H1 (cell line): ENCODE measurements around the gene RFX2. TPM values are rescaled to one million over a fixed set of nuclear protein-coding genes. Genes with fewer than 3 reads are reported as not detected.

Source experiments
- CTCF ChIA-PET: fragments of 300-600 bp; sonication (Branson Sonifier 250); formaldehyde crosslinking; loops from one replicate; lab custom pipeline; 2021; ENCODE audit not compliant: partially characterized antibody; lab: Charles Lee
- POLR2A ChIA-PET: fragments of 300-600 bp; sonication (Branson Sonifier 250); formaldehyde crosslinking; loops from one replicate; lab custom pipeline; 2021; ENCODE audit warnings: inconsistent platforms; ENCODE audit not compliant: partially characterized antibody; lab: Charles Lee
- DNase-seq, 2 experiments: peaks; one replicate each; pipeline versions ENCODE4 v3.0.0 to v3.0.0-alpha.2; 2010 to 2022; ENCODE audit warnings: low spot score in 2 of 2, low read depth in 1 of 2, mixed read lengths in 1 of 2
- FAIRE-seq: peaks from 2 replicates; lab custom pipeline; 2011; peaks lifted over from hg19 to GRCh38; lab: Jason Lieb, UNC
- H2AFZ ChIP-seq: 2 replicates; pipeline ENCODE4 v1.8.1; 2012; ENCODE audit warnings: low read length, inconsistent platforms
- H2AK5ac ChIP-seq: 2 replicates; pipeline ENCODE4 v1.6.1; 2013; ENCODE audit warnings: low read depth, low read length
- H2BK120ac ChIP-seq: replicated peaks from 2 replicates; pipeline ENCODE3; 2013; ENCODE audit warnings: low read depth, low read length, inconsistent platforms
- H2BK12ac ChIP-seq: 2 replicates; pipeline ENCODE4 v1.6.1; 2013; ENCODE audit warnings: low read depth, low read length
- H2BK15ac ChIP-seq: 2 replicates; pipeline ENCODE4 v1.6.1; 2013; ENCODE audit warnings: low read length
- H2BK20ac ChIP-seq: 2 replicates; pipeline ENCODE4 v1.6.1; 2013; ENCODE audit warnings: low read length
- H2BK5ac ChIP-seq: 2 replicates; pipeline ENCODE4 v1.6.1; 2013; ENCODE audit warnings: low read depth, low read length
- H3K14ac ChIP-seq: 2 replicates; pipeline ENCODE4 v1.6.1; 2013; ENCODE audit warnings: inconsistent platforms; ENCODE audit not compliant: insufficient read length
- H3K18ac ChIP-seq: 2 replicates; pipeline ENCODE4 v1.6.1; 2013; ENCODE audit warnings: low read length; ENCODE audit errors: extremely low read depth
- H3K23ac ChIP-seq: 2 replicates; pipeline ENCODE4 v1.6.1; 2013; ENCODE audit warnings: inconsistent platforms; ENCODE audit not compliant: insufficient read length
- H3K23me2 ChIP-seq: 2 replicates; pipeline ENCODE4 v1.6.1; 2013; ENCODE audit warnings: low read depth, low read length
- H3K27ac ChIP-seq: 2 replicates; pipeline ENCODE4 v1.6.1; 2011; ENCODE audit warnings: low read depth, low read length, inconsistent platforms
- H3K27me3 ChIP-seq, 4 experiments: replicated peaks in 1 of 4; 1 replicate in 1 of 4; 2 replicates in 3 of 4; pipeline versions ENCODE4 v1.6.1 to v1.8.1; 2011 to 2013; ENCODE audit warnings: low read length in 3 of 4, mild to moderate bottlenecking in 3 of 4, inconsistent platforms in 2 of 4, mixed read lengths in 2 of 4, moderate library complexity in 1 of 4; ENCODE audit not compliant: control insufficient read depth in 3 of 4, insufficient read depth in 3 of 4; ENCODE audit errors: extremely low read depth in 1 of 4
- H3K36me3 ChIP-seq, 4 experiments: 2 replicates each; pipeline versions ENCODE4 v1.6.1 to v1.8.1; 2011 to 2013; ENCODE audit warnings: mild to moderate bottlenecking in 4 of 4, low read length in 3 of 4, moderate library complexity in 2 of 4, control low read depth in 1 of 4, inconsistent platforms in 1 of 4; ENCODE audit not compliant: insufficient read depth in 4 of 4, control insufficient read depth in 2 of 4
- H3K4ac ChIP-seq: replicated peaks from 2 replicates; pipeline ENCODE3; 2013; ENCODE audit warnings: low read length, low read depth, mixed read lengths, inconsistent platforms; ENCODE audit not compliant: insufficient read length
- H3K4me1 ChIP-seq, 4 experiments: replicated peaks in 1 of 4; 1 replicate in 1 of 4; 2 replicates in 3 of 4; pipeline versions ENCODE4 v1.6.1 to v1.8.1; 2011 to 2013; ENCODE audit warnings: low read length in 3 of 4, inconsistent platforms in 2 of 4, mixed read lengths in 1 of 4; ENCODE audit not compliant: insufficient read depth in 4 of 4, control insufficient read depth in 3 of 4
- H3K4me2 ChIP-seq, 2 experiments: 2 replicates each; pipeline versions ENCODE4 v1.6.1 to v1.8.1; 2011 to 2013; ENCODE audit warnings: low read depth in 2 of 2, low read length in 2 of 2, control low read depth in 1 of 2, inconsistent platforms in 1 of 2, mild to moderate bottlenecking in 1 of 2; ENCODE audit not compliant: insufficient read depth in 1 of 2
- H3K4me3 ChIP-seq, 4 experiments: fragments of 200-600, 300-600 bp in 1 of 4; sonication (generic), shearing (Covaris generic), sonication (Bioruptor Twin) in 1 of 4; 2 replicates each; pipeline versions ENCODE4 v1.5.1 to v1.8.1; 2011 to 2016; ENCODE audit warnings: low read length in 4 of 4, low read depth in 3 of 4, control low read depth in 2 of 4, inconsistent platforms in 2 of 4, mild to moderate bottlenecking in 2 of 4, mixed read lengths in 1 of 4, moderate library complexity in 1 of 4; ENCODE audit not compliant: insufficient read depth in 2 of 4; ENCODE audit errors: extremely low read depth in 1 of 4
- H3K56ac ChIP-seq: replicated peaks from 2 replicates; pipeline ENCODE3; 2013; ENCODE audit warnings: low read depth, mild to moderate bottlenecking, mixed read lengths, low read length, inconsistent platforms; ENCODE audit not compliant: insufficient read length
- H3K79me1 ChIP-seq: 2 replicates; pipeline ENCODE4 v1.6.1; 2013; ENCODE audit warnings: low read depth, low read length, control low read depth
- H3K79me2 ChIP-seq, 2 experiments: 2 replicates each; pipeline versions ENCODE4 v1.6.1 to v1.8.1; 2012 to 2013; ENCODE audit warnings: low read length in 2 of 2, mild to moderate bottlenecking in 2 of 2, inconsistent platforms in 1 of 2; ENCODE audit not compliant: insufficient read depth in 2 of 2, control insufficient read depth in 1 of 2
- H3K9ac ChIP-seq, 4 experiments: replicated peaks in 1 of 4; 1 replicate in 1 of 4; 2 replicates in 3 of 4; pipeline versions ENCODE4 v1.6.1 to v1.8.1; 2011 to 2013; ENCODE audit warnings: low read depth in 3 of 4, low read length in 3 of 4, control low read depth in 2 of 4, mild to moderate bottlenecking in 2 of 4, moderate library complexity in 2 of 4, inconsistent platforms in 1 of 4; ENCODE audit errors: extremely low read depth in 1 of 4
- H3K9me3 ChIP-seq, 2 experiments: 2 replicates each; pipeline versions ENCODE4 v1.6.1 to v1.8.1; 2012 to 2013; ENCODE audit warnings: mild to moderate bottlenecking in 2 of 2, moderate library complexity in 2 of 2, control low read depth in 1 of 2, inconsistent platforms in 1 of 2, low read depth in 1 of 2, low read length in 1 of 2, mixed read lengths in 1 of 2; ENCODE audit not compliant: insufficient read depth in 2 of 2
- H4K20me1 ChIP-seq, 2 experiments: replicated peaks in 1 of 2; 2 replicates each; pipeline versions ENCODE3 to v1.8.1; 2011 to 2013; ENCODE audit warnings: inconsistent platforms in 2 of 2, low read length in 2 of 2, mild to moderate bottlenecking in 1 of 2; ENCODE audit not compliant: insufficient read depth in 2 of 2, control insufficient read depth in 1 of 2
- H4K5ac ChIP-seq: 2 replicates; pipeline ENCODE4 v1.6.1; 2013; ENCODE audit warnings: low read length, low read depth, mixed read lengths, inconsistent platforms; ENCODE audit not compliant: insufficient read length
- H4K8ac ChIP-seq: 2 replicates; pipeline ENCODE4 v1.8.0; 2013; ENCODE audit warnings: mild to moderate bottlenecking, moderate library complexity, low read length, inconsistent platforms; ENCODE audit not compliant: insufficient read depth; ENCODE audit errors: extremely low read depth
- H4K91ac ChIP-seq: replicated peaks from 2 replicates; pipeline ENCODE3; 2013; ENCODE audit warnings: low read length, mixed read lengths, inconsistent platforms; ENCODE audit not compliant: insufficient read length
- GTF2F1 ChIP-seq: IDR thresholded peaks from 2 replicates; pipeline ENCODE4 v1.6.1; 2012; ENCODE audit warnings: low read depth, low read length, improper control_type of control experiment, borderline replicate concordance
- POLR2AphosphoS5 ChIP-seq: IDR thresholded peaks from 2 replicates; pipeline ENCODE4 v1.6.1; 2011; ENCODE audit warnings: low read depth, low read length
- RAD21 ChIP-seq, 2 experiments: IDR thresholded peaks in 1 of 2; conservative IDR thresholded peaks in 1 of 2; 2 replicates each; pipeline ENCODE4 v1.6.1; 2011; ENCODE audit warnings: low read depth in 2 of 2, low read length in 2 of 2, improper control_type of control experiment in 1 of 2, inconsistent platforms in 1 of 2, mild to moderate bottlenecking in 1 of 2, moderate library complexity in 1 of 2
- WGBS, 2 experiments: shearing (Covaris generic) in 1 of 2; methylation state at CpG; one replicate each; pipeline versions ENCODE4 v1.1.6 to v1.1.7; 2013 to 2015; ENCODE audit warnings: low lambda C conversion rate in 2 of 2, mixed read lengths in 2 of 2, inconsistent platforms in 1 of 2, low coverage in 1 of 2, missing lambda C conversion rate in 1 of 2; ENCODE audit not compliant: insufficient replicate concordance in 2 of 2, insufficient coverage in 1 of 2, insufficient read length in 1 of 2; ENCODE audit errors: extremely low coverage in 1 of 2, missing lambda C conversion rate in 1 of 2; 5-methylcytosine and 5-hydroxymethylcytosine counted together
- polyA plus RNA-seq, 7 experiments: library from polyadenylated mRNA; depleted of rRNA in 3 of 7; stranded (reverse) in 5 of 7; unstranded in 2 of 7; fragments of >200 nt in 5 of 7; fragments of 200-250 nt in 2 of 7; gene quantifications; 1 replicate in 5 of 7; 2 replicates in 1 of 7; 4 replicates in 1 of 7; pipeline versions ENCODE4 v1.2.1 to v1.2.3, GENCODE V29; 2011 to 2013; ENCODE audit warnings: missing spikeins in 2 of 7, mixed read lengths in 2 of 7
- total RNA-seq: library from RNA; stranded (reverse); fragmentation: NEBNext Ultra II Directional; extraction: Animal tissue kit (Norgen Biotek cat#: 25700); gene quantifications from 2 replicates; pipeline ENCODE4 v1.2.1, GENCODE V29; 2021
- TF ChIP-seq, protein P1 (sequence below): IDR thresholded peaks from 2 replicates; pipeline ENCODE4 v1.6.1; 2012; ENCODE audit warnings: inconsistent platforms
- TF ChIP-seq, protein P2 (sequence below), 3 experiments: IDR thresholded peaks; 1 replicate in 2 of 3; 2 replicates in 1 of 3; pipeline versions ENCODE4 v1.5.1 to v1.6.1; 2011; ENCODE audit warnings: low read length in 3 of 3, mild to moderate bottlenecking in 3 of 3, inconsistent platforms in 2 of 3, low read depth in 1 of 3, moderate library complexity in 1 of 3; ENCODE audit not compliant: insufficient read depth in 1 of 3; ENCODE audit errors: control extremely low read depth in 1 of 3

RFX2 gene
- total and polyA plus RNA-seq, 2 of the 8 experiments (the other 6 are each of a cell fraction or from before 2014, with no cell fraction given) = 4.8 to 5.3 TPM

DNA sequence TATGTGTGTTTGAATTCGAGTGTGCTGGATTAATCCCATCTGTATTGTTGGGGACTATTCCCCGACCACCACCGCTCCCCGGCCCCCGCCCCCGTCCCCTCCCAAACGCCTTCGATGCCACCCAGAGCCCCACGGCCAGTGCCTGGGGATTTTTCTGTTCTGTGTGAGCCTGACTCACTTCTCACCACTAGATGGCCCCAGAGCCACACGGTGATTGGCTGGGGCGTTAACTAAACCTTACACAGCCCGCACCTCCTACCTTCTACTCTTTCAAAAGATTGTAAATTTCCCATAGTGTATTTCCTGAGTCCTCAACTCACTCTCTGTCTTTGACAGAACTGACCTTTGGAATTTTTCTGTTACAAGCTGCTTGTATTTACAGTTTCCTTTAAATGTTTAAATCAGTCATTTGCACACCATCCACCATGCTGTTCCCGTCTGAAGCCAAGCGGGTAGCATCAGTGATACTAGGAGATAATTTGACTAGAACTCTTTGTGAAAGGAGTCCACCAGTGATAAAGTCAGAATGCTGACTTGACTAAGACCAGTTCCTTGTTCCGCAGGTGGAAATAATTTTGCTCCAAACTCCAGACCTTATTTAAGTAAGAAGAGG, 61.4 kb downstream of the RFX2 start:
- H2AFZ ChIP-seq = 0 out of 2 replicates have a peak overlapping the region, but pooled peaks have one; percentile 49

More for the DNA sequence above, 61.4 kb downstream of the RFX2 start:
- Histone ChIP-seq H4K8ac (no peak overlapping the region), H3K27me3 (no peaks in the 10 kb centered on the region; a peak in 1 of 7 replicates), H3K4me1 (no peaks in the 10 kb centered on the region), H4K20me1 (no peaks in the 10 kb centered on the region), H3K18ac (no peak overlapping the region), H3K14ac (no peak overlapping the region), H4K5ac (no peak overlapping the region), H4K91ac (no peak overlapping the region), H3K4me3 (no peak overlapping the region; a peak in 1 of 8 replicates), H2BK20ac (no peak overlapping the region), H3K79me2 (no peaks in the 10 kb centered on the region), H3K27ac (no peak overlapping the region), H3K9me3 (no peaks in the 10 kb centered on the region), H3K23me2 (no peaks in the 10 kb centered on the region), H3K56ac (no peak overlapping the region), H2BK5ac (no peak overlapping the region), H2AK5ac (no peak overlapping the region), H2BK12ac (no peak overlapping the region), H3K4ac (no peak overlapping the region), H2BK15ac (no peak overlapping the region), H3K23ac (no peak overlapping the region), H3K9ac (no peak overlapping the region)
- WGBS, 2 experiments = 27% methylated on average over 10 of the region's 15 CpGs; no CpG with 5 or more reads in 1 of the 2 experiments
- FAIRE-seq (no peak), DNase-seq (peak in 1 of 2 experiments; percentile 80)
- TF ChIP-seq GTF2F1 = no peak
- TF ChIP-seq, protein P1, sequence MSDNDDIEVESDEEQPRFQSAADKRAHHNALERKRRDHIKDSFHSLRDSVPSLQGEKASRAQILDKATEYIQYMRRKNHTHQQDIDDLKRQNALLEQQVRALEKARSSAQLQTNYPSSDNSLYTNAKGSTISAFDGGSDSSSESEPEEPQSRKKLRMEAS = no peak
- TF ChIP-seq POLR2AphosphoS5 = no peak
- peak; percentile 94 to 95 for TF ChIP-seq RAD21 (IDR thresholded peaks at IDR 0.05 in 1 of 2, conservative IDR thresholded peaks at IDR 0.05 in 1 of 2; ENCODE audit: low read depth in 2 of 2, low read length in 2 of 2)
- TF ChIP-seq, protein P2, sequence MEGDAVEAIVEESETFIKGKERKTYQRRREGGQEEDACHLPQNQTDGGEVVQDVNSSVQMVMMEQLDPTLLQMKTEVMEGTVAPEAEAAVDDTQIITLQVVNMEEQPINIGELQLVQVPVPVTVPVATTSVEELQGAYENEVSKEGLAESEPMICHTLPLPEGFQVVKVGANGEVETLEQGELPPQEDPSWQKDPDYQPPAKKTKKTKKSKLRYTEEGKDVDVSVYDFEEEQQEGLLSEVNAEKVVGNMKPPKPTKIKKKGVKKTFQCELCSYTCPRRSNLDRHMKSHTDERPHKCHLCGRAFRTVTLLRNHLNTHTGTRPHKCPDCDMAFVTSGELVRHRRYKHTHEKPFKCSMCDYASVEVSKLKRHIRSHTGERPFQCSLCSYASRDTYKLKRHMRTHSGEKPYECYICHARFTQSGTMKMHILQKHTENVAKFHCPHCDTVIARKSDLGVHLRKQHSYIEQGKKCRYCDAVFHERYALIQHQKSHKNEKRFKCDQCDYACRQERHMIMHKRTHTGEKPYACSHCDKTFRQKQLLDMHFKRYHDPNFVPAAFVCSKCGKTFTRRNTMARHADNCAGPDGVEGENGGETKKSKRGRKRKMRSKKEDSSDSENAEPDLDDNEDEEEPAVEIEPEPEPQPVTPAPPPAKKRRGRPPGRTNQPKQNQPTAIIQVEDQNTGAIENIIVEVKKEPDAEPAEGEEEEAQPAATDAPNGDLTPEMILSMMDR (IDR thresholded peaks at IDR 0.05; ENCODE audit: control extremely low read depth in 1 of 3, insufficient read depth in 1 of 3, low read depth in 1 of 3, low read length in 3 of 3) = peak; percentile 77 to 95 (median 84)
- TF ChIP-seq, all 59 proteins: peak for 2
- Histone ChIP-seq H2BK120ac (no peak overlapping the region), H3K4me2 (no peak overlapping the region), H3K79me1 (no peaks in the 10 kb centered on the region), H3K36me3 (no peaks in the 10 kb centered on the region)
- POLR2A ChIA-PET = interaction anchor here (0.8 to 1.3 kb wide), 2 partner anchors 68 to 77 kb away, joined by 3 read pairs; no protein-coding TSS in a partner anchor
- CTCF ChIA-PET = interaction anchor here (0.6 to 3.7 kb wide), 40 partner anchors 8 to 469 kb away, joined by 3 to 47 read pairs (median 6); no protein-coding TSS in a partner anchor
